K562 (cell line): Measurements from ENCODE around the gene RGS21.

Experiments used
- CHCHD3 ChIP-seq: fragments of 250-450 bp; sonication (Bioruptor Pico); IDR thresholded peaks from 2 replicates; pipeline ENCODE4 v2.1.2; 2022; ENCODE audit warnings: mild to moderate bottlenecking
- CHD2 ChIP-seq: IDR thresholded peaks from 2 replicates; pipeline ENCODE4 v1.6.1; 2011; ENCODE audit warnings: low read depth, low read length
- HNRNPUL1 ChIP-seq: fragments of 200-400 bp; formaldehyde crosslinking; IDR thresholded peaks from 2 replicates; pipeline ENCODE4 v1.6.1; 2017; ENCODE audit warnings: low read length
- TBL1XR1 ChIP-seq, 2 experiments: IDR thresholded peaks; 2 replicates each; pipeline ENCODE4 v1.6.1; 2012; ENCODE audit warnings: improper control_type of control experiment in 2 of 2, low read length in 2 of 2, mild to moderate bottlenecking in 1 of 2
- TCF7 ChIP-seq: sonication (generic); IDR thresholded peaks from 2 replicates; pipeline ENCODE4 v1.6.1; 2016; ENCODE audit warnings: antibody characterized with exemption, borderline replicate concordance
- ZNF3 ChIP-seq: fragments of 250-450 bp; sonication (Bioruptor Pico); IDR thresholded peaks from 2 replicates; pipeline ENCODE4 v1.5.0; 2021; ENCODE audit warnings: mild to moderate bottlenecking, moderate library complexity
- ZNF384 ChIP-seq: IDR thresholded peaks from 2 replicates; pipeline ENCODE4 v1.6.1; 2012; ENCODE audit warnings: low read depth, low read length, improper control_type of control experiment
- ZNF41 ChIP-seq: fragments of 250-450 bp; sonication (Bioruptor Pico); conservative IDR thresholded peaks from 2 replicates; pipeline ENCODE4 v1.4.0; 2020; ENCODE audit warnings: mild to moderate bottlenecking
- TF ChIP-seq, protein P1 (sequence below): fragments of 450-650 bp; formaldehyde crosslinking; IDR thresholded peaks from 2 replicates; pipeline ENCODE4 v1.4.0; 2020; ENCODE audit warnings: mild to moderate bottlenecking, moderate library complexity
- TF ChIP-seq, protein P2 (sequence below), 3 experiments: IDR thresholded peaks in 2 of 3; conservative IDR thresholded peaks in 1 of 3; 2 replicates each; pipeline ENCODE4 v1.5.1; 2011 to 2012; ENCODE audit warnings: low read length in 3 of 3, mild to moderate bottlenecking in 3 of 3, control low read depth in 2 of 3, improper control_type of control experiment in 1 of 3, inconsistent platforms in 1 of 3, low read depth in 1 of 3, mixed read lengths in 1 of 3, moderate library complexity in 1 of 3; ENCODE audit not compliant: insufficient read depth in 2 of 3

DNA sequence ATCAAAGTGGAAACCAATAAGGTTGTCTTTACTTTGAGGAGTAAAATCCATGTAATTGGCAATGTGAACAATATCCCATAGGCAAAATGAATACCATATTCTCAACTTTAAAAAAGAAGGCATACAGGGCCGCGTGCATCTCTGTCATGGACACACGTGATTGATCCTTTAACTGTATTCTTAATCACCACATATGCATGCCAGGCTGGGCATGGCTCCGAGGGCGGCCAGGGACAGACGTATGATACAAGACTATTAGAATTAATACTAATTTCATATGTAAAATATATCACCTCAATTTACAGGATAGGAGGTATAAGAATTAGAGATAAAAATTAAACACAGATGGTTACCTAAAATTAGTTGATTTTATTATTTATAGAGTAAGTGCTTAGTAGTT lies 11.2 kb downstream of the RGS21 start:
- no peak for TF ChIP-seq ZNF41
- no peak for TF ChIP-seq TBL1XR1 (IDR thresholded peaks at IDR 0.05; ENCODE audit: low read length in 2 of 2)
- TF ChIP-seq ZNF3 (CRISPR knock-in tag): no peak
- TF ChIP-seq, protein P1, sequence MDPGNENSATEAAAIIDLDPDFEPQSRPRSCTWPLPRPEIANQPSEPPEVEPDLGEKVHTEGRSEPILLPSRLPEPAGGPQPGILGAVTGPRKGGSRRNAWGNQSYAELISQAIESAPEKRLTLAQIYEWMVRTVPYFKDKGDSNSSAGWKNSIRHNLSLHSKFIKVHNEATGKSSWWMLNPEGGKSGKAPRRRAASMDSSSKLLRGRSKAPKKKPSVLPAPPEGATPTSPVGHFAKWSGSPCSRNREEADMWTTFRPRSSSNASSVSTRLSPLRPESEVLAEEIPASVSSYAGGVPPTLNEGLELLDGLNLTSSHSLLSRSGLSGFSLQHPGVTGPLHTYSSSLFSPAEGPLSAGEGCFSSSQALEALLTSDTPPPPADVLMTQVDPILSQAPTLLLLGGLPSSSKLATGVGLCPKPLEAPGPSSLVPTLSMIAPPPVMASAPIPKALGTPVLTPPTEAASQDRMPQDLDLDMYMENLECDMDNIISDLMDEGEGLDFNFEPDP (CRISPR knock-in tag): no peak
- TF ChIP-seq CHCHD3 (CRISPR knock-in tag): no peak
- no peak for TF ChIP-seq ZNF384
- TF ChIP-seq HNRNPUL1: no peak
- TF ChIP-seq, protein P2, sequence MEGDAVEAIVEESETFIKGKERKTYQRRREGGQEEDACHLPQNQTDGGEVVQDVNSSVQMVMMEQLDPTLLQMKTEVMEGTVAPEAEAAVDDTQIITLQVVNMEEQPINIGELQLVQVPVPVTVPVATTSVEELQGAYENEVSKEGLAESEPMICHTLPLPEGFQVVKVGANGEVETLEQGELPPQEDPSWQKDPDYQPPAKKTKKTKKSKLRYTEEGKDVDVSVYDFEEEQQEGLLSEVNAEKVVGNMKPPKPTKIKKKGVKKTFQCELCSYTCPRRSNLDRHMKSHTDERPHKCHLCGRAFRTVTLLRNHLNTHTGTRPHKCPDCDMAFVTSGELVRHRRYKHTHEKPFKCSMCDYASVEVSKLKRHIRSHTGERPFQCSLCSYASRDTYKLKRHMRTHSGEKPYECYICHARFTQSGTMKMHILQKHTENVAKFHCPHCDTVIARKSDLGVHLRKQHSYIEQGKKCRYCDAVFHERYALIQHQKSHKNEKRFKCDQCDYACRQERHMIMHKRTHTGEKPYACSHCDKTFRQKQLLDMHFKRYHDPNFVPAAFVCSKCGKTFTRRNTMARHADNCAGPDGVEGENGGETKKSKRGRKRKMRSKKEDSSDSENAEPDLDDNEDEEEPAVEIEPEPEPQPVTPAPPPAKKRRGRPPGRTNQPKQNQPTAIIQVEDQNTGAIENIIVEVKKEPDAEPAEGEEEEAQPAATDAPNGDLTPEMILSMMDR (IDR thresholded peaks at IDR 0.05 in 2 of 3, conservative IDR thresholded peaks at IDR 0.05 in 1 of 3; ENCODE audit: insufficient read depth in 2 of 3, low read depth in 1 of 3, low read length in 3 of 3): no peak
- no peak for TF ChIP-seq CHD2
- TF ChIP-seq TCF7: no peak
